Measurements from ENCODE around the gene FICD.
"Not testable (repeated sequence)": the region's sequence is repeated elsewhere in the genome, so short reads cannot be mapped to it uniquely, and the experiment has no call there.

FICD gene

GRCh38 chr12:108483213-108484059 is 31.6 kb upstream of the FICD start:
- Mint-ChIP-seq H3K27me3 (peaks cover 100% of the 10 kb centered on the region), H3K4me1 (no peaks in the 10 kb centered on the region), H3K9me3 (peaks cover 6% of the 10 kb centered on the region), H3K27ac (ENCODE audit: low read depth) (no peak overlapping the region), H3K4me3 (no peak overlapping the region), H3K36me3 (ENCODE audit: insufficient read depth) (peaks cover 3% of the 10 kb centered on the region)
- no peak for ATAC-seq (replicated peaks; ENCODE audit: extremely low read depth, poor library complexity, severe bottlenecking)
- no peak for DNase-seq (ENCODE audit: low spot score in 2 of 2)

- DNase-seq (ENCODE audit: low spot score in 2 of 2), result no peak
- no peak overlapping the region for H3K4me3 Mint-ChIP-seq
- peaks cover 100% of the 10 kb centered on the region for H3K27me3 Mint-ChIP-seq
- ATAC-seq (replicated peaks; ENCODE audit: extremely low read depth, poor library complexity, severe bottlenecking), result no peak
- peaks cover 3% of the 10 kb centered on the region for H3K36me3 Mint-ChIP-seq (ENCODE audit: insufficient read depth)
- peaks cover 6% of the 10 kb centered on the region for H3K9me3 Mint-ChIP-seq
- no peaks in the 10 kb centered on the region for H3K4me1 Mint-ChIP-seq
- H3K27ac Mint-ChIP-seq (ENCODE audit: low read depth), result no peak overlapping the region
These were observed 30.6 kb upstream of the FICD start for GRCh38 chr12:108484431-108484830.

- Mint-ChIP-seq H3K4me1 (no peaks in the 10 kb centered on the region), H3K9me3 (peaks cover 6% of the 10 kb centered on the region), H3K27me3 (peaks cover 97% of the 10 kb centered on the region), H3K4me3 (no peak overlapping the region), H3K36me3 (ENCODE audit: insufficient read depth) (peaks cover 3% of the 10 kb centered on the region), H3K27ac (ENCODE audit: low read depth) (no peak overlapping the region)
- no peak for DNase-seq (ENCODE audit: low spot score in 2 of 2)
- ATAC-seq (replicated peaks; ENCODE audit: extremely low read depth, poor library complexity, severe bottlenecking), result no peak
These were observed 30.2 kb upstream of the FICD start for GRCh38 chr12:108484845-108485244.

- H3K4me3 Mint-ChIP-seq; H3K27ac Mint-ChIP-seq (ENCODE audit: low read depth); H3K36me3 Mint-ChIP-seq (ENCODE audit: insufficient read depth); ATAC-seq (replicated peaks; ENCODE audit: extremely low read depth, poor library complexity, severe bottlenecking); DNase-seq (ENCODE audit: low spot score in 2 of 2); H3K9me3 Mint-ChIP-seq; H3K4me1 Mint-ChIP-seq: not testable (repeated sequence)
- peaks cover 92% of the 10 kb centered on the region for H3K27me3 Mint-ChIP-seq
These were observed 29.7 kb upstream of the FICD start for GRCh38 chr12:108485371-108485770.

GRCh38 chr12:108487029-108487428 is 28.0 kb upstream of the FICD start:
- not testable (repeated sequence) for ATAC-seq (replicated peaks; ENCODE audit: extremely low read depth, poor library complexity, severe bottlenecking); DNase-seq (ENCODE audit: low spot score in 2 of 2); H3K9me3 Mint-ChIP-seq; H3K4me3 Mint-ChIP-seq; H3K4me1 Mint-ChIP-seq; H3K36me3 Mint-ChIP-seq (ENCODE audit: insufficient read depth); H3K27ac Mint-ChIP-seq (ENCODE audit: low read depth)
- H3K27me3 Mint-ChIP-seq, result peaks cover 86% of the 10 kb centered on the region

- H3K27me3 Mint-ChIP-seq, result peaks cover 75% of the 10 kb centered on the region
- ATAC-seq (replicated peaks; ENCODE audit: extremely low read depth, poor library complexity, severe bottlenecking) (no peak), DNase-seq (ENCODE audit: low spot score in 2 of 2) (no peak)
- no peaks in the 10 kb centered on the region for H3K4me1 Mint-ChIP-seq
- H3K27ac Mint-ChIP-seq (ENCODE audit: low read depth), result no peak overlapping the region
- H3K36me3 Mint-ChIP-seq (ENCODE audit: insufficient read depth), result peaks cover 3% of the 10 kb centered on the region
- H3K4me3 Mint-ChIP-seq, result no peak overlapping the region
- peaks cover 6% of the 10 kb centered on the region for H3K9me3 Mint-ChIP-seq
These were observed 23.8 kb upstream of the FICD start for GRCh38 chr12:108491256-108491655.

GRCh38 chr12:108495054-108495453 is 20.0 kb upstream of the FICD start:
- no peak for ATAC-seq (replicated peaks; ENCODE audit: extremely low read depth, poor library complexity, severe bottlenecking)
- H3K27me3 Mint-ChIP-seq, result peaks cover 62% of the 10 kb centered on the region
- H3K4me3 Mint-ChIP-seq, result no peak overlapping the region
- peaks cover 2% of the 10 kb centered on the region for H3K36me3 Mint-ChIP-seq (ENCODE audit: insufficient read depth)
- no peaks in the 10 kb centered on the region for H3K4me1 Mint-ChIP-seq
- H3K9me3 Mint-ChIP-seq, result no peaks in the 10 kb centered on the region
- no peak for DNase-seq (ENCODE audit: low spot score in 2 of 2)
- H3K27ac Mint-ChIP-seq (ENCODE audit: low read depth), result no peak overlapping the region

- DNase-seq (ENCODE audit: low spot score in 2 of 2) (no peak), ATAC-seq (replicated peaks; ENCODE audit: extremely low read depth, poor library complexity, severe bottlenecking) (no peak)
- no peaks in the 10 kb centered on the region for H3K9me3 Mint-ChIP-seq
- no peak overlapping the region for H3K27ac Mint-ChIP-seq (ENCODE audit: low read depth)
- peaks cover 64% of the 10 kb centered on the region for H3K27me3 Mint-ChIP-seq
- H3K36me3 Mint-ChIP-seq (ENCODE audit: insufficient read depth), result peaks cover 3% of the 10 kb centered on the region
- H3K4me1 Mint-ChIP-seq, result no peaks in the 10 kb centered on the region
- no peak overlapping the region for H3K4me3 Mint-ChIP-seq
These were observed 19.1 kb upstream of the FICD start for GRCh38 chr12:108495823-108496579.

GRCh38 chr12:108498136-108498535 is 16.9 kb upstream of the FICD start:
- Mint-ChIP-seq H3K36me3 (ENCODE audit: insufficient read depth) (peaks cover 3% of the 10 kb centered on the region), H3K4me3 (no peak overlapping the region), H3K9me3 (peaks cover 10% of the 10 kb centered on the region), H3K4me1 (no peaks in the 10 kb centered on the region), H3K27me3 (peaks cover 71% of the 10 kb centered on the region), H3K27ac (ENCODE audit: low read depth) (no peak overlapping the region)
- ATAC-seq (replicated peaks; ENCODE audit: extremely low read depth, poor library complexity, severe bottlenecking), result no peak
- DNase-seq (ENCODE audit: low spot score in 2 of 2), result no peak

GRCh38 chr12:108502922-108503321 is 12.2 kb upstream of the FICD start:
- Mint-ChIP-seq H3K9me3 (peaks cover 19% of the 10 kb centered on the region), H3K4me1 (no peaks in the 10 kb centered on the region), H3K27ac (ENCODE audit: low read depth) (no peak overlapping the region), H3K27me3 (peaks cover 66% of the 10 kb centered on the region), H3K4me3 (no peak overlapping the region), H3K36me3 (ENCODE audit: insufficient read depth) (peaks cover 1% of the 10 kb centered on the region)
- DNase-seq (ENCODE audit: low spot score in 2 of 2), result no peak
- ATAC-seq (replicated peaks; ENCODE audit: extremely low read depth, poor library complexity, severe bottlenecking), result no peak

GRCh38 chr12:108505129-108505528 is 9.9 kb upstream of the FICD start:
- H3K27me3 Mint-ChIP-seq, result peaks cover 50% of the 10 kb centered on the region
- H3K9me3 Mint-ChIP-seq, result peaks cover 19% of the 10 kb centered on the region
- peaks cover 1% of the 10 kb centered on the region for H3K36me3 Mint-ChIP-seq (ENCODE audit: insufficient read depth)
- ATAC-seq (replicated peaks; ENCODE audit: extremely low read depth, poor library complexity, severe bottlenecking) (no peak), DNase-seq (ENCODE audit: low spot score in 2 of 2) (no peak)
- H3K4me3 Mint-ChIP-seq, result no peak overlapping the region
- H3K4me1 Mint-ChIP-seq, result no peaks in the 10 kb centered on the region
- H3K27ac Mint-ChIP-seq (ENCODE audit: low read depth), result no peak overlapping the region

GRCh38 chr12:108507971-108508642 is 7.0 kb upstream of the FICD start:
- DNase-seq (ENCODE audit: low spot score in 2 of 2) (no peak), ATAC-seq (replicated peaks; ENCODE audit: extremely low read depth, poor library complexity, severe bottlenecking) (no peak)
- Mint-ChIP-seq H3K9me3 (peaks cover 9% of the 10 kb centered on the region), H3K4me1 (peaks cover 12% of the 10 kb centered on the region), H3K27me3 (peaks cover 31% of the 10 kb centered on the region), H3K4me3 (no peak overlapping the region), H3K36me3 (ENCODE audit: insufficient read depth) (no peaks in the 10 kb centered on the region), H3K27ac (ENCODE audit: low read depth) (no peak overlapping the region)

Data from central memory CD8-positive, alpha-beta T cell (primary cell).